GM18499 (cell line): ENCODE results near the gene ADORA1.

ENCODE experiments used
- ATAC-seq: cut with Tn5 transposase; IDR thresholded peaks from one replicate; pipeline ENCODE4 v1.9.1; 2021; ENCODE audit warnings: moderate number of reproducible peaks; ENCODE audit not compliant: insufficient read depth, unreplicated experiment

Gene ADORA1

DNA sequence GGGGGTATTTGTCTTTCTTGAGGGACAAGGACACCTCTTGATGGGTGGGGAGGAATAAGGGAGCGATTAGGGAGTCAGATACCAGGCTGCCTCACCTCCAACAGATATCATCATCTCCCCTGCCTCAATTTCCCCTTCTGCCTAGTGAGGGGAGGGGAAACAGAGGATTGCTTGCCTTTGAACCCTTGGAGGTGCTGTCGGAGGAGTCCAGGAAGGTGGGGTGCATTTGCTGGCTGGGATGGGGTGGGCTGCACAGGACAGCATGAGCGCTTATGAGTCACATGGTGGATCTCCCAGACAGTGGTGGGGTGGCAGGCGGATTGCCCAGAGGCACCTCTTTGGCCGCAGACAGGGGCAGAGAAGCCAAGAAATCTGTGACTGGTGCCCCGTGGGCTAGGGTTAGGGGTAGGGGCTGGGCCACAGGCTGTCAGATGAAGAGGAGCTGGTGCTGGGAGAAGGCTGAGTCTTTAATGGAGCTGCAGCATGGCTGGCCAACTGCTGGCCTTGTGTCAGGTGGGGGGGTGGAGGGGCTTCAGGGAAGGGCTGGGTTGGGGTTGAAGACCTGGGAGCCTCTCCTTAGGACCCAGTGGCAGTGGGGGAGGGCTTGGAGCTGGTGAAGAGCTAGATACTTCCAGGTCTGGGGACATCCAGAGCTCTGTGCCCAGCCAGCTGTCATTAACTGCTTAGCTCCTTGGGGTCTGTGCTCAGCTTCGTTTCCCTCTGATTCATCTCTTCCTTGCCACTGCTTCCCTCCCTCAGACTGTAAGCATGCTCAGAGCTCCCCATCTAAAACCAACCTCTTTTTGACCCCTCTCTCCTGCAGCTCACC lies 7.0 kb upstream of the ADORA1 start:
- no peak for ATAC-seq

DNA sequence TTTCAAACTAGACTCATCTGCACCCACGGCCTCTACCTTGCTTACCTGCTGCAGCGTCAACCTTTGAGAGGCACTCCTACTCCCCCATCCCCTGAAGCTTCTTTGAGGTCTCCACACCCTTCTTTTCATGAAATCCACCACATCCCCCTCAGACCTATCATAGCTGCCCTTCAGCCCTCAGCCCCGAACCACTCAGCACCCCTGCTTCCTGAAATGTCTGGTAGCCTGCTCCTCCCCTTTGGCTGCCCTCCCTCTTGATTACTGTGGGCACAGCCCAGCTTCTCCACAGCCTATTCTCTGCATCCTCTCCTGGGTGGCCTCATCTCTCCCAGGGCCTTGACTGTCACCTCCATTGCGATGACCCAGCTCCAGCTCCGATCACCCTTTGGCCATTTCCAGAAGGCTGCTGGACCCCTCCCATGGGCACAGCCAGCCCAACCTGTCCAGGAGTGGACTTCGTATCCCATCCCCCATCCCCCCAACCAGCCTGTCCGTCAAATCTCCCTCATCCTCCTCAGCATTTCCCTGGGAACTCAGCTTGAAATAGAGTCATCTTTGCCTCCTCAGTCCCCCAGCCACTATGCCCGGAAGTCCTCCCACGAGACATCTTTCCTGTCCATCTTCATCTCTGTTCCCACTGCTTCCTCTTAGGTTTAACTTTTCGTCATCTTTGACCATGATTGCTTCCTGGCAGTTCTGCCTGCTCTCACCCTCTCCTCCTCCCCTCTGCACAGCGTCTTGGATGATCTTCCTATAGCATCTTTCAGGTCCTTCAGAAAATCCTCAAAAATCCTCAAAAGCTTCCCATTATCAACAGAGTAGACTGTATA lies 6.1 kb upstream of the ADORA1 start:
- no peak for ATAC-seq

DNA sequence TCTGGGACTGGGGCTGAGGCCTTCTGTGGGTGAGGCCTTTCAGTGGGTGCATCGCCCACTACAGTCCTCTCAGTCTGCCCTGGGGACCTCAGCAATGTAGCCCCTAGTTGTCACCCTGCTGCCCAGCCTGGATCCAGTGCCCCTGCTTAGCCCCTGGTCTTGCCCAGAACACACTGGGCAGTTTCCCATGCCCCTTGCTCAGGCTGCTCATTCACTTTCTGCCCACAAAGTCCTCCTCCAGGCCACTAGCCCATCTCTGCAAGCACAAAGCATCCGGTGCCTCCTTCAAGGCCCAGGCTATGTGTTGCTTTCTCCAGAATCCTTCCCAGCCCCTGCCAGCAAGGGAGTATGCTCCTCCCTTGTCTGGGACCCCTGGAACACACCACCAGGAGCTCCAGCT lies 5.4 kb upstream of the ADORA1 start:
- ATAC-seq = no peak

DNA sequence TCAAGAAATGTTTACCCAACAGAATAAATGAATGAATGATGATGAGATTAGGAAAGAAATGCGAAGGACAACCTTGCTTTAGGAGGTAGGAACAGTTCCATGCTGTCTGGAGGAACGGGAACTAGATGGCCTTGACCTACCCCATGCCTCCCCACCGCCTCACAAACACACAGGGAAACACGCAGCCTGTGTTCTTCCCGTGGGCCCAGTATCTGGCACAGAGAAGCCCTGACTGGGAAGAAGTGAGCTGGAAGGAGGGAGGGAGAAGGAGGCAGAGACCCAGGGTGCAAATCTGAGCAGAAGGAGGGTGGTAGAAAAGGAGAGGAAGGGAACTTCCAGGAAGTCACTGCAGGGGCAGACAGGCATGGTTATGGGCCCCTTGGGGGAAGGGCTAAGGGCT lies 3.5 kb upstream of the ADORA1 start:
- ATAC-seq = no peak

DNA sequence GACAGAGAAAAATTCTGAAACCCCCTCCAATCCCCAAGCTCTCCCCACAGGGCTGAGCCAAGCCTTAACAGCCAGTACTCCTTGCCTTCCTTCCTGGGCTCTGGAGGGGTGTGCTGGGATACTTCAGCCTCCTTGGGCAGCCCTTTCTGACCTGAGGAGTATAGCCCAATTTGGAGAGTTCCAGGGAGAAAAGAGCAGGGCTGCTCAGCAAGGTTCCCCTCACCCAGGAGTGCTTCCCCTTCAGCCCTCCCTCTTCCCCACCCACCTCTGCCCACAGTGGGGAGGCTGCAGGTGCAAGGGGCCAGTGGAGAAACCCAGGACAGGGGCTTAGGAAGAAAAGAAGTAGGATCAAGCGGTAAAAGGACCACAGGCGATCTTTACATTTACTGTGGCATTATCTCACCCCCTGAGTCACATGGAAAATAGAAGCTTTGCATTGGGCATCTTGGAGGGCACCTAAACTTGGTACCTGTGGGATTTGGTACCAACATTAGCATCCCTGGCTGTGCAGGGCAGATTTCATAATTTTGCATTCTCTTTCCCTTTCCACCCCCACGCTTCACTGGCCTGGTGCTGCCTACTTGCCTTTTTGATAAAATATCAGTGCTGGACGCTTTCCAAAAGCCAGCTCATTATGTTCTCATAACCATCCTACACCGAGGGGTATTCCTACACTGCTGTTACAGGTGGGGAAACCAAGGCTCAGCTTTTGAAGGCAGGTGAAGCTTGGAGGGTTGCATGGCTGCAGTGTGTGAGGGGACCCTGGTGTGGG lies 2.8 kb upstream of the ADORA1 start:
- no peak for ATAC-seq

DNA sequence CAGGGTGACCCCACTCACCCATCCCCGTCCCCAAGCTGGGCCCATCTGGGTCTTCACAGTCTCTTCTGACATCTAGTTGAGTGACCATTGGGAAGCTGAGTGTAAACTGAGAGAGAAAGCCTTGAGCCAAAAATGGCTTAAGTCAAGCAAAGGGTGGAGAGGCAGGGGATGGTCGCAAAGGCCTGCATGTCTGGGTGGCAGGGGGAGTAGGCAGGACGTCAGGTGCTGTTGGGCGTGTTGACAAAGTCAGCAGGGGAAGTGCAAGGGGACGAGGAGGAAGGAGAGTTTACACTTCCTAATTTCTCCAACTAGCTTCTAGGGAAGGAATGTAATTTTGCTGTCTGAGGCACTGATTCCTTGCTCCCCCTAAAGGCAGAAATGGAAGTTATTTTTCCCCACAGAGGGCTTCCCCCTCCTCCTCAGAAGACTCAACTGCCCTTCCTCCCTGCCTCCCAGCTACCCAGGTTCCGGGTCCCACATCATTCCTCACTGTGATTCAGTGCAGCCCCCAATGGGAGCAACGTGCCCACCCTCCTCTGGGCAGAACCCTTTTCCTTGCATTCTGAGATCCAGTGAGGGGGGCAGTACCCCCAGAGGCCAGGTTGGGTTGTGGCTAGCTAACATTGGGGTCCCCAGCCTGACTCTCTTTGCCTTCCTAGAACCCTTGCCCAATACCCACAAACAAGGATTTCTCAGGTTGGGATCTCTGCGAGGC lies 1.2 kb upstream of the ADORA1 start:
- no peak for ATAC-seq

DNA sequence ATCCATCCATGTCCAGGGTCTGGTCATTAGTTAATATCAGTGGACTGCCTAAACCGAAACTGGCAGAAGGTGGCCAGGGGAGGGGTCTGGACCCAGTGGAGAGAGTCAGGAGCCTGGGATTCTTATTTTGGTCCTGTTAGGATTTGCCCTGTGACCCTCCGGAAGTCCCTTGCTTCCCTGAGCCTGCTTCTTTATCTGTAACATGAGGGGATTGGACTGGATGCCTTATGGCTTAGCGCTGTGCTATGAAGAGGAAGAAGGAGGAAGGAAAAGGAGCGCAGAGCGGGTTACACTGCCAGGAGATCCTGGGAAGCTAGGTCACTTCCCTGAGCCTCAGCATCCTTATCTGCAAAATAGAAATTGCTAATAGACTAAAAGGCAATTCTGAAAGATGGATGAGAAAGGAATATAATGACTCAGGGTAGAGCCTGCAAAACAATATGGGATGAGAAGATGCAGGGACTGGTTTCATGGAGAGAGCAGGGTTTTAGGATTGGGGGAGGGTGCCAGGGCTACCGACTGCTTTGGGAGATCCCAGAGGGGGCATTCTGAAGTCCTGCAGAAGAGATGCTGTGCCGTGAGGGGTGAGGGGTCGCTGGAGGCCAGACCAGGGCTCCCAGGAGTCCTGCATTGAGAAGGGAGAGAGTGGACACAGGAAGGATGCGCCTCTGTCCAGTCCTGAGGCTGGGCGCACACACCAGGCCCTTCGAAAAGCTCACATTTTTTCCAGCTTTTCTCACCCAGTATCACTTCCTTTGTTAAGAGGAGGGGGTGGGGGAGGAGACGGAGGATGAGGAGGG lies 460 bp upstream of the ADORA1 start:
- no peak for ATAC-seq

DNA sequence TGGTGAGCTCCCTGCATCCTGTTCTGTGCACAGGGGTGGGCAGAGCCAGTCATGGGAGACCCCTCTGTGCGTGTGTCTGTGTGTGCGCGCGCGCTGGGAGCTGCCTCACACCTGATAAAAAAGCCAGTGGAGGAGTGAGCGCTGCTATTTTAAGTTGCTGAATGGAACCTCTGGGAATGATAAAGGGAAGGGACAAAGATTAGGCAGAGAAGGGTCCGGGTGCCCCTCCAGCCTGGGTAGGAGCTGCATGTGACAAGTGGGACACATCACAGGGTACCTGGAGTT lies 847 bp downstream of the ADORA1 start:
- no peak for ATAC-seq

DNA sequence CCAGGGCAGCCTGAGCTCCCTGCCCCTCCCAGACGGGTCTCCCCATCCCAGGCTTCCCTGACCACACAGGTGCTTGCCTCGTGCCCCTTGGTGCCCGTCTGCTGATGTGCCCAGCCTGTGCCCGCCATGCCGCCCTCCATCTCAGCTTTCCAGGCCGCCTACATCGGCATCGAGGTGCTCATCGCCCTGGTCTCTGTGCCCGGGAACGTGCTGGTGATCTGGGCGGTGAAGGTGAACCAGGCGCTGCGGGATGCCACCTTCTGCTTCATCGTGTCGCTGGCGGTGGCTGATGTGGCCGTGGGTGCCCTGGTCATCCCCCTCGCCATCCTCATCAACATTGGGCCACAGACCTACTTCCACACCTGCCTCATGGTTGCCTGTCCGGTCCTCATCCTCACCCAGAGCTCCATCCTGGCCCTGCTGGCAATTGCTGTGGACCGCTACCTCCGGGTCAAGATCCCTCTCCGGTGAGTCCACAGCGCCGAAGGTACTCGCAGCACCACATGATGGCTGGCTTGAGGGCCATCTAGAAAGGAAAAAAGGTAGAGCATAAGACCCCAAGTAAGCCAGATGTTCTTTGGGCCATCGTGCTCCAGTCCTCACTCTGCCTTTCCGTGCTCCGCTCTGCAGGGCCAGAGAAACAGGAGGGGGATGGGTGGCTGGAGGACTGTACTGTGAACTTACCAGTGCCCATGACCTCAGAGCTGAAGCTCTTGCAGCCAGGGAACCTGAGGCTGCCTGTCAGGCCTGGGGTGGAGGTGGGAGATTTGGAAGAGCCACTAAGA lies 1.4 kb downstream of the ADORA1 start:
- ATAC-seq = no peak

DNA sequence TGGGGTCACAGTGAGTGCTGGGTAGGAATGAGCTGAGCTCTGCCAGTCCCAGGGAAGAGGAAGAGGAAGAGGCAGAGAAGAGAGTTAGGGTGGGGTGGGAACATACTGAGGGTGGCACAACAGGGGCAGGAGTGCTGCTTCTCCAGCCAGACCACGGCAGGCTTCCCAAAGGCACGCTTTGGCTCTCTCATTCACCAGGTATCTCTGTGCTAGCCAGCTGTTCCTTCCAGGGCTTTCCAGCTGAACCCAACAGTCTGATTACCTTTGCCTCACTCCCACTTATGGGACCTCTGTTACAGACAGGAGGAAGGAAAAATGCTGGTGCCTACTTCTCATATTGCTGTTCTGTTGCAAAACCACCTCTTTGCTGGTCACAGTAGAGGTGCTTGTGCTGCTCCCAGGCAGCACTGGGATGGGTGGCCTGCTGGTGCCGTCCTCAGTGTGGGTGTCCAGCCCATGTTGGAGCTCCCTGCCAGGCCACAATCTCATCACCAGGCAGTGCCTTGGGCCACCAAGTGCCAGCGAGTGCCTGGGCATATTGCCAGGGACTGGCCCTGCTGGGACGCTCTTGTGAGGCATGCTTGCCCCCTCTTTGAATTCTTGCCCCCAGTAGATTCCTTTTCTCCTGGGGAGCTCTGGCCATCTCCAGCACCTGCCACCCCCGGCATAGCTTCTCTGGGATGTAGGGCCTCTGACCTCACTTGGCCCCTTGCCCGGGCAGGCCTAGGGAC lies 2.1 kb downstream of the ADORA1 start:
- ATAC-seq = no peak

DNA sequence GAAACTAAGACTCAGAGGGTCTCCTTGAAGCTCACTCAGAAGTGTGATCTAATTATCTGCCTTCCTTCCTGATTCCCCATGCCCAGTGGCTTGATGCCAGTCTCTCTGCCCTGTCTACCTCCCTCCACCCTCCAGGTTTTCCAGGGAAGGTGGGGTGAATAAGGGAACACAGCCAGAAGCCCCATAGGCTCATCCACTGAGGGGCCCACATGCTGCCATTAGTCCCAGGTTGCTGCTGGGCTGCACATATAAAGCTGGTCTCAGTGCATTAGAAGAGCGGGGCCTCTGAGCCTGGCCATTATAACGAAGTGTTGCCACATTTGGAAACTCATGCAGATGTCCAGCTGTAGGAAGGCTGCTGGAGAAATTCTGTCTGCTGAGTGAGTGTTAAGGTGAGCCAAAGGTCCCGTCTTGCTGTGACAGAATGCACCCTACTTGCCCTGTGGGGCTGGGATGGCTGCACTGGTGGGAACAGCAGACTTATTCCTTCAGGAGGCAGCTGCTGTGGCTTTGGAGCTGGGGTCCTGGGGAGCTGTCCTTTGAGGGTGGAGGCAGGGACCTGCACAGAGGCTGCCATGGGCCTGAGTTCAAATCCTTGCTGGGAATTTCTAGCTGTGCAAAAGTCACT lies 2.9 kb downstream of the ADORA1 start:
- no peak for ATAC-seq

DNA sequence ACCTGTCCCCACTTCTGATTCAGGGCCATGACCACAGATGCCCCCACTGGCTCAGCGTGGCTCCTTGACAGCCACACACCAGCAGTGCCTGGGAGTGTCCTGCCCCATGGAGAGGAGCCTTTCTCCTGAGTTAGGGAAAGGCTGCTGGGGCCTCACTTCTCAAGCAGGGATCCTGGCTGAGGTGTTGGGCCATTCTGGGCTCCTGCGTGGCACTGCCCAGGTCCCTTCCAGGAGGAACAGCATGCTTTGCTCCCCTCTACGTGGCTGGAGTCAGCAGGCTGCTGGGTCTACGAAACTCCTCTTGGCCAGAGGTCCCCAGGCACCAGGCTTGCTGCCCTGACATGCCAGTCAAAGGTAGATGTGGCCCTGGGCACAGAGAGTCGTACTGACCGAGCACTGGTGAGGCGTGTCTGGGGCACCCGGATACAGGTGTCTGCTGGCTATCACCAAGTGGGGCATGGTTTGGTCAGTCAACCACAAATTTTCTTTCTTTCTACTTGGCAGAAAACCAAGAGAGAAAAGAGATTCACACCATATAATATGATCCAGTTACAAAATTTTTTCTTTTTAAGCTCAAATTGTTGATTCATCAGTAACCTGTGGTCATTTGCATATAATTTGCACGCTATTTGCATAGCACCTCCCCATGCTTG lies 4.1 kb downstream of the ADORA1 start:
- no peak for ATAC-seq

DNA sequence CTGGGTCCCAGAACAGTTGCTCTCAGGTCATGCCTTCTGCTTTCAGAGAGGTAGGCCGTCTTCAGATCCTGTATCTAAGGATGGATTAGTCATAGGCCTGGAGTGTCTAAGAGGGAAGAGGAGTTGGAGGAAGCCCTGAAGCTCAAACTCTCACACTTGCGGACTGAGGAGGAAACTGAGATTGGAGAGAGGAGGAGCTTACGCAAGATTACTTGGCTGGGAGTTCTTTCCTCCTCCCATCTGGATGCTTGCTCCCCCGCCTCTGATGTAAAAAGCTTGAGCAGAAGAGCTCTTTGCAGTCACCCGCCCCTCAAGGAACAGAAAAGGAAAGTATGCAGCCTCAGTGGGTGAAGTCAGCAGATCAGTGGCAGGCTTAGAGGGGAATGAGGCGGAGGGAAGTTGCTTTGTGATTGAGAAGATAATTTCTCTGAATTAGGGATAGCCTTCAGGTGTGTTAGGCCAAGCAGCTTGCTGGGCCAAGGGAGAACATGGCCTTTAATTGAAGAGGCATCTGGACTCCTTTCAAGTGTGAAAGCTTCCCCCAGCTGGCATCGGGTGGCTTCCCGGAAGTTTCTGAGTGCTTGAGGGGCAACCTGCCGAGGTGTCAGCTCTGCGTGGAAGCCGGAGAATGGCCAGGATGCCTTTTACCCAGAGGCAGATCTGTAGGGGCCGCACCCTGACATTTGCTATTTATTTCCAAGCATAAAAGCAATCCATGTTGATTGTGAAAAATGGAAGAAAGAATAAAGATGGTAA lies 6.6 kb downstream of the ADORA1 start:
- ATAC-seq = no peak

DNA sequence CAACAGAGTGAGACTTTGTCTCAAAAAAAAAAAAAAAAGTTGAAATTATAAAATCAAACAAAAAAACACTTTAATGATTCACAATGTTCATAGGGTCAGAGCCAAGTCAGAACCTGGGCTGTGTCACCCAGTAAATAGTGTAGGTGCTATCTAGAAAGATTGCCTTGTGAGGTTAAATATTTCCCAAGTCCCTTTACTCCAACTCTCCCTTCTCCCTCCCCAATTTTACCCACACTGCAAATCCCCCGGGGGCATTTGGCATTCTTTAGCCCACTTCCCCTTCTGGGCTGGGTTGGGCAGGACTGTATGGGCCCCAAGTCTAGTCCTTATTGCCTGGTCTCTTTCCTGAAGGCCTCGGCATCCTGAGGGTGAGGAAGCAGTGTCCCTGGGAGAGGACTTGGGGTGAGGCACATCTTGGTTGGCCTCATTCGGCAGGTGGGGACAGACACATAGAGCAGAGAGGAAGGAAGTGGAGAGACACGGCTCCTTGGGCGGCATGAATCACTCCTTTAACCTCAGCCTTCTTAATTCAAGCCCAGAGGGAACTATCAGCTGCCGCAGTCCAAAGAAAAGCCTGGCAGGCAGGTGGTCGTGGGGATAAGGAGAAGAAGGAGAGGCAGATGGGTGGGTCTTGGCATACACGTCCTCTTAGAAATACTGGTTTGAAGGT lies 8.2 kb downstream of the ADORA1 start:
- no peak for ATAC-seq

DNA sequence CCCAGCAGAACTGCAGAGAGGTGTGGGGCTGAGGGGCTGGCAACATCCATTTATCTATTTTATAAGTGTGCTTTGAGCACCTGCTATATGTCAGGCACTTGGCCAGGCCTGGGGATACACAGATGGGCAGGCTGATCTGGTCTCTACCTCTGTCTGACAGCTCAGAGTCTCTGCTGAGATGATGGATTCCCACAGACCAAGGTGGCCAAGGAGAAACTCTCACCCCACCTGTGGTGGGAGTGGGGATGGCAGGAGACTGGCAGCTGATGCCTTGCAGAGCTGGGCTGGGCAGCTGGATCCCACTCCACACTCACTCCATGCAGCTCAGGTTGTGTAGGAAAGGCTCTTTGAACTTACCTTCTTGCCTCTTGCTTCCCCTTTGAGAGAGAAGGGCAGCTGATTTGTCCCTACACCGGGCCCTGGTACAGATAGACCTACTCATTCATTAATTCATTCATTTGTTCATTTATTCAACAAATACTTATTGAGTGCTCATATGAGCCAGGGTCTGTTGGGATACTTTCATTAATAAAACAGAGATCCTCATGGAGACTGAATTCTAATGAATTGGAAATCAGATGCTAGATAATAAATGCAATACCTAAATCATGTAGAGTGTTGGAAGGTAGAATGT lies 9.0 kb downstream of the ADORA1 start:
- ATAC-seq = no peak

DNA sequence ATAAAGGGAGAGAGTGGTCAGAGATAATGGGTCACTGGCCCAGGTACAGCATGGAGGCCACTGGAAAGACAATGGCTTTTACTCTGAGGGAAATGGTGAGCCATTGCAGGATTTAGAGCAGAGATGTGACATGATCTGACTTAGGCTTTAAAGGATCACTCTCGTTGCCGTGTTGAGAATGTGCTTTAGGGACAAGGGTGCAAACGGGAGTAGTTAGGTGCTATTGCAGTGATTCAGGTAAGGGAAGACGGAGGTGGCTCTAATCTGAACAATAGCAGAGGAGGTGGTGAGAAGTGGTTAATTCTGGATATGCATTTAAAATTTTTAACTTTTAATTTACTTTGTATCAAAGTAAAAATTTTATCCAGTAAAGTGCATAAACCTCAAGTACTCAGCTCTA lies 9.8 kb downstream of the ADORA1 start:
- no peak for ATAC-seq
